HepG2 (cell line): ENCODE results near the gene ANKS4B. TPM values are rescaled to one million over a fixed set of nuclear protein-coding genes. Genes with fewer than 3 reads are reported as not detected.

Experiments
- polyA plus RNA-seq, 8 experiments: library from polyadenylated mRNA; depleted of rRNA in 3 of 8; stranded (reverse) in 7 of 8; unstranded in 1 of 8; fragments of >200 nt; fragmentation: Illumina TruSeq in 4 of 8; extraction: Trizol in 4 of 8; gene quantifications; 2 replicates each; pipeline versions ENCODE4 v1.2.1 to v1.2.3, GENCODE V29; 2011 to 2016; ENCODE audit warnings: low read depth in 4 of 8, missing spikeins in 1 of 8, mixed read lengths in 1 of 8; ENCODE audit not compliant: insufficient read depth in 1 of 8
- total RNA-seq, 5 experiments: library from RNA; depleted of rRNA; stranded (reverse); fragments of >200 nt; fragmentation: Illumina TruSeq; extraction: Trizol; gene quantifications; 2 replicates each; pipeline ENCODE4 v1.2.3, GENCODE V29; 2016; ENCODE audit warnings: low read depth in 1 of 5

ANKS4B gene
- total and polyA plus RNA-seq, 2 of the 13 experiments (the other 11 are each of a cell fraction or from before 2014, with no cell fraction given), result 6.5 to 30.0 TPM

Other genes starting within 250 kb of the ANKS4B start
- gene DNAH3, start 82.9 kb upstream of the ANKS4B start, total RNA-seq (2016; rRNA removed; fragmentation: Illumina TruSeq; extraction: Trizol), result 0.07 and 0.34 TPM in 2 replicates
- 0.08 TPM in 2 replicates for gene DNAH3, start 82.9 kb upstream of the ANKS4B start, polyA plus RNA-seq (2011; rRNA removed)
- 6.3 and 8.3 TPM in 2 replicates for gene LDAF1, start 75.0 kb upstream of the ANKS4B start, total RNA-seq (2016; rRNA removed; fragmentation: Illumina TruSeq; extraction: Trizol)
- 7.5 and 8.8 TPM in 2 replicates for gene LDAF1, start 75.0 kb upstream of the ANKS4B start, polyA plus RNA-seq (2011; rRNA removed)
- not detected in 2 replicates for gene ZP2, start 22.1 kb upstream of the ANKS4B start, total RNA-seq (2016; rRNA removed; fragmentation: Illumina TruSeq; extraction: Trizol)
- not detected in 2 replicates for gene ZP2, start 22.1 kb upstream of the ANKS4B start, polyA plus RNA-seq (2011; rRNA removed)
- gene CRYM, start 44.6 kb downstream of the ANKS4B start, total RNA-seq (2016; rRNA removed; fragmentation: Illumina TruSeq; extraction: Trizol), result 1.9 and 2.4 TPM in 2 replicates
- 2.2 and 2.6 TPM in 2 replicates for gene CRYM, start 44.6 kb downstream of the ANKS4B start, polyA plus RNA-seq (2011; rRNA removed)